Dedifferentiated amniotic fluid mesenchymal stem cell (primary cell): ENCODE measurements around the gene C16orf96.

Source experiments
- DNase-seq: peaks from one replicate; pipeline ENCODE4 v3.0.0-alpha.2; 2016; ENCODE audit errors: extremely low spot score

C16orf96 gene

GRCh38 chr16:4601036-4601863 is 45.1 kb downstream of the C16orf96 start:
- DNase-seq, result no peak

GRCh38 chr16:4601864-4602186 is 45.7 kb downstream of the C16orf96 start:
- no peak for DNase-seq

- DNase-seq, result no peak
Measured at GRCh38 chr16:4602331-4602730, 46.2 kb downstream of the C16orf96 start.

- no peak for DNase-seq
Measured at GRCh38 chr16:4603624-4604170, 47.6 kb downstream of the C16orf96 start.

- DNase-seq, result no peak
Measured at GRCh38 chr16:4604401-4604800, 48.3 kb downstream of the C16orf96 start.

GRCh38 chr16:4606354-4606753 is 50.2 kb downstream of the C16orf96 start:
- no peak for DNase-seq

- no peak for DNase-seq
Measured at GRCh38 chr16:4607841-4608703, 51.9 kb downstream of the C16orf96 start.

GRCh38 chr16:4608704-4608980 is 52.5 kb downstream of the C16orf96 start:
- DNase-seq, result no peak

GRCh38 chr16:4609200-4610010 is 53.3 kb downstream of the C16orf96 start:
- no peak for DNase-seq

GRCh38 chr16:4610011-4611005 is 54.2 kb downstream of the C16orf96 start:
- DNase-seq, result no peak

- no peak for DNase-seq
Measured at GRCh38 chr16:4611337-4612021, 55.3 kb downstream of the C16orf96 start.

- no peak for DNase-seq
Measured at GRCh38 chr16:4612474-4612931, 56.4 kb downstream of the C16orf96 start.

GRCh38 chr16:4612977-4613635 is 57.0 kb downstream of the C16orf96 start:
- DNase-seq, result no peak

GRCh38 chr16:4613636-4614570 is 57.8 kb downstream of the C16orf96 start:
- DNase-seq, result no peak

- DNase-seq, result peak; percentile 85
Measured at GRCh38 chr16:4614571-4615383, 58.6 kb downstream of the C16orf96 start, which contains the start of gene UBALD1. Gene UBALD1 (minus strand): TSS chr16:4614888. CDS start chr16:4614797, 91 bp downstream.

- no peak for DNase-seq
Measured at GRCh38 chr16:4615384-4616046, 59.4 kb downstream of the C16orf96 start.
